HG03025 (cell line): ENCODE measurements around the gene PHOSPHO1.

Source experiments
- ATAC-seq: cut with Tn5 transposase; IDR thresholded peaks from one replicate; pipeline ENCODE4 v1.9.1; 2021; ENCODE audit warnings: mild to moderate bottlenecking, moderate library complexity; ENCODE audit not compliant: unreplicated experiment, low FRiP score

Gene PHOSPHO1

DNA sequence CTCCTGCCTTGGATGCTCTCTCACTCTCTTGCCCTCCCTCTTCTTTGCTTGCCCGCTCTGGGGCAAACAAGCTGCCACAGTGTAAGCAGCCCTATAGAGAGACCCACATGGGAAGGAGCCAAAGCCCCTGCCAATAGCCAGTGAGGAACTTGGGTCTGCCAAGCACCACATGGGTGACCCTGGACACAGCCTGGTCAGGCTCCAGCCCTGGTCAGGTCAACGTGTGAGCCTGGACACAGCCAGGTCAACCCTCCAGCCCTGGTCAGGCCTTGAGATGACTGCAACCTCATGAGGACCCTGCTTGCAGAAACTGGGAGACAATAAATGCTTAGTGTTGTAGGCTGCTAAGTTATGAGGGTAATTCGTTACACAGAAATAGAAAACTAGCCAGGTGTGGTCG lies 14.3 kb upstream of the PHOSPHO1 start:
- ATAC-seq, result no peak

DNA sequence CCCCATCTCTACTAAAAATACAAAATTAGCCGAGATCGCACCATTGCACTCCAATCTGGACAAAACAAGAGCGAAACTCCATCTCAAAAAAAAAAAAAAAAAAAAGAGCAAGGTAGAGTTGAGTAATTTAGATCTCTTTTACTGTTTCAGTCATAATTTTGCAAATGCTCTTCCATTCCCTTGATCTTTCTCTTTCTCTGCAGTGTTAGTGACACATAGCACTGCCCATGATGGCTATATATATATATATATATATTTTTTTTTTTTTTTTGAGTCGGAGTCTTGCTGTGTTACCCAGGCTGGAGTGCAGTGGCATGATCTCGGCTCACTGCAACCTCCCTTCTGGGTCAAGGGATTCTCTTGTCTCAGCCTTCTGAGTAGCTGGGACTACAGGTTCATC lies 12.2 kb upstream of the PHOSPHO1 start:
- no peak for ATAC-seq

DNA sequence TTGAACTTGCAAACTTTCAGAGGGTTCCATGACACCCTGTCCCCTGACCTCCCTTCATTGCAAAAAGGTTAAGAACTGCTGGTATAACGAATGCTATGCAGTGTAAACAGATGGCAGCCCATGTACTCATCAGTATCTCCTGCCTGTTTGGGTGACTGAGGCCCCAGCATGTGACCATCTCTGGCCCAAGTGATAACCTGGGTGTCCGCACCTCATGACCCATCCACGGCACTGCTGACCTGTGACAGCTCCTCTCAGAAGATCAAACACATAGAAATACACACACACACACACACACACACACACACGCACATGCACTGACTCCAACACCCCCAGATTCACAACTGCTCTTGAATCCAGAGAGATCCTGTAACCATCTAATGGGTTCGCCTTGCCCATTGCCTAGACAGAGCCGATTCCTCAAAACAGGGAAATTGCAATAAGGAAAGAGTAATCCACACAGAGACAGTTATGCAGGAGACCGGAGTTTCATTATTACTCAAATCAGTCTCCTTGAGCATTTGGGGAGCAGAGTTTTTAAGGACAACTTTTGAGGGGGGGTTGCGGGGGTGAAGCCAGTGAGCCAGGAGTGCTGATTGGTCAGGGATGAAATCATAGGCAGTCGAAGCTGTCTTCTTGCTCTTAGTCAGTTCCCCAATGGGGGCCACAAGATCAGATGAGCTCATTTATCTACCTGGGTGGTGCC lies 11.3 kb upstream of the PHOSPHO1 start:
- no peak for ATAC-seq

DNA sequence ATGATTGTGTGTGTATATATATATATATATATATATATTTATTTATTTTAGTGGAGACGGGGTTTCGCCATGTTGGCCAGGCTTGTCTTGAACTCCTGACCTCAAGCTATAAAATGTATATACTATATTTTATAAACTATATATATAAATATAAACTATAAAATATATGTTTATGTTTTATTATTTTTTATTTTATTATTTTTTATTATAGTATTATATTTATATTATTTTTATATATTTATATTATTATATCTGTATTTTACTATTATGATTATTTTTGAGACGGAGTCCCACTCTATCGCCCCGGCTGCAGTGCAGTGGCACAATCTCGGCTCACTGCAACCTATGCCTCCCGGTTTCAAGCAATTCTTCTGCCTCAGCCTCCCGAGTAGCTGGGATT lies 10.5 kb upstream of the PHOSPHO1 start:
- no peak for ATAC-seq

DNA sequence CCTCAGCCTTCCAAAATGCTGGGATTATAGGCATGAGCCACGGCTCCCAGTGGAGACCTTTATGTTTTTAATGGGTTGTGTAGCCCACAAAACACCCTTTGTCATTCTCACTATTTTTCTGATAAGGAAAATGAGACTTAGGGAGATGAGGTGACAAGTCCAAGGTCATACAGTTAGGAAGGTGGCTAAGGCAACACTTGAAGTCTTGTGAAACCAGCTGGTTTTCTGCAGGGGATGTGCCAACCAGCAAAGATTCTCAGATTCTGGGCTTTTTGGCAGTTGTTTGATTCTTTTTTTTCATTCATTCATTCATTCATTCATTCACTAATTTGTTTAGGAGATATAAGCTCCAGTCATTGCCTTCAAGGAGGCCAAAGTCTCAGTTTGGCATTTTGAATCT lies 10.0 kb upstream of the PHOSPHO1 start:
- no peak for ATAC-seq

- ATAC-seq, result no peak
Observed at GRCh38 chr17:49239963-49240362, 9.4 kb upstream of the PHOSPHO1 start.

- ATAC-seq, result no peak
Observed at GRCh38 chr17:49235896-49236295, 5.3 kb upstream of the PHOSPHO1 start.

DNA sequence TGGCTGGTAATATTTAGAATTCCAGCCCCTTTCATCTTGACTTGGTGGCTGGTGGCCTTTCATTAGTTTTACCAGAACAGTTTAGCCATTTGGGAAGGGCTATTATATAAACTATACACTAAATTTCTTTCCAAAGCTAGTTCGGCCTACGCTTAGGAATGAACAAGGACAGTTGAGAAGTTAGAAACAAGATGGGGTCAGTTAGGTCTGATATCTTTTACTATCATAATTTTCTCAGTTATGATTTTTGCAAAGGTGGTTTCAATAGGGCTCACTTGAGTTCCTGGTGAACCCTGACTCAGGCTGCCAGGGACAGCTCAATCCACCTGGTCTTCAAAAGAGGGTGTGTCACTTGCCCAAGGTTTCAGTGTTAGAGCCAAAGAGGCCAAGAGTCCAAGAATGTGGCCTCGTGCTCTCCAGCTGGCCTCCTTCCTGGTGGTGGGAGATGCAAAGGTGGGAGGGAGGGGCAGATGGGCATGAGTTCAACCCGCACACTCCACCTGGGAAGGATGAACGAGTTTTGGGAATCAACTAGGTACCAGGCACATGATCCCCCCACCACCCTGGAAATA lies 4.0 kb upstream of the PHOSPHO1 start:
- no peak for ATAC-seq

GRCh38 chr17:49231563-49231894 lies 942 bp upstream of the PHOSPHO1 start:
- ATAC-seq, result no peak

DNA sequence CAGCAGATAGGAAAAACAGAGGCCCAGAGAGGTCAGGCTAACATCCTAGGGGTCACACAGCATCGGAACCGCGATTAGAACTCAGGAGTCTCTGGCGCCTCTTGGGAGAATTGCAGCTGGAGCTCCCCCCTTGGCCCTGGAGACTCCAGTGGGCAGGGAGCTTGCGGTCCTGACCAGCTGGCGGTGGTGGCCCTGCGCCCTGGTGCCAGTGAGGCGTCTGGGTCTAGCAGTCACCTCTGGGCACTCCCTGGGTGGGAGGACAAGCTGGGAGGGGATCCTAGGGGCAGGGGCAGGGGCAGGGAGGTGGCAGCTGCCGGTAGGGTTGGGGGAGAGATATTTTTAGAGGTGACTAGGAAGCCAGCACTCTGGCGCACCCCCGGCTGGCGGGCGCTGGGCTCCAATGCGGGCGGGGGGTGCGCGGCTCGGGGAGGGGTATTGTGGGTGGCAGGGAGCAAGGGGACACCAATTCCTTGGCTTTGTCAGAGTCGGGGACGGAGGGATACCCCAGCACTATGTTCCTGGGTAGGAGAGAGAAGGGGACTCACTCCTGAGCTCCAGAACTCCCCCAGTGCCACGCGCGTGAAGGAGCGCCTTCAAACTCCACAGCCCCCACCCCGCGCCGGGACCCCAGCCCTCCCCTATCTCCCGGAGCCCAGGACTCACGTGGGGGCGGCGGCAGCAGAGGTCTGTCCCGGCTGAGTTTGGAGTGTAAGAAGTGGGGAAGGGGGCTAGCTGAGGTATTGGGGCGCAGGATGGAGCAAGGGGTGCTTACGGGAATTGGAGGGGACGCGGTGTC lies 584 bp downstream of the PHOSPHO1 start:
- ATAC-seq, result no peak

- no peak for ATAC-seq
Observed at GRCh38 chr17:49229076-49229804, 1.3 kb downstream of the PHOSPHO1 start.

DNA sequence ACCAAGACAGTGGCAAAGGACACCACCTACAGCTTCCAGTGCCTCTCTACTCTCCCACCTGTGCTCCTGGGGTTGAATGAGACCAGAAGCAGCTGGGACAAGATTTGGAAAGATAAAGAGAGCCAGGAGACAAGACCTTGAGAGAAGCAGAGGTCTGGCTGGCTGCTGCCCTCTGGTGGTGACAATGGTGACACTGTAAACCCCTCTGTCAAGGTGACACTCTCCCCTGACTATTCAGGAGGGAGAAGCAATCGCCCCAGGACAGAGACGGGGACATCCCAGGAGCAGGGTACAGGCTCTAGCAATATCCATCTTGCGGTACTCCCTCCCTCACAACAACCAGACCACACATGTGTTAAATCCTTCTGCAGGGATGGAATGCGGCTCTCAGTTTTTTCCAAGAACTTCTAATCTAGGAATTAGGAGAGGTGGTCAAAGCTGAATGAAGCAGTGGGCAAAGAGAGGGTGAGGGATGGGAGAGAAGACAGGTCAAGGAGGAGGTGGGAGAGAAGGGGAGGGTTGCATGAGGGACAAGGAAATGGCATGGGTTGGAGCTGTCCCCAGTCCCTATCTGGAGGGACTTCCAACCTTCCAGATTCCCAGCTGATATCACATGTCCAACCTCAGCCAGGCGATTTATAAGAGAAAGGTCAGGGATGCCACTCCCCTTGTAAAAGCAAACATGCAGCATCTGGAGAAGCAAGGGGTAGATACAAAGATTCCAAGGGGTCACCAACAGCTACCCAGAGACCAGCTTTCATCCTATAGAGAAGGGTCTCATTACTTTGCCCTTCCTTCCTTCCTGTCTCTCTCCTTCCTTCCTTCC lies 2.9 kb downstream of the PHOSPHO1 start:
- ATAC-seq, result no peak

GRCh38 chr17:49226771-49227435 lies 3.7 kb downstream of the PHOSPHO1 start:
- no peak for ATAC-seq

DNA sequence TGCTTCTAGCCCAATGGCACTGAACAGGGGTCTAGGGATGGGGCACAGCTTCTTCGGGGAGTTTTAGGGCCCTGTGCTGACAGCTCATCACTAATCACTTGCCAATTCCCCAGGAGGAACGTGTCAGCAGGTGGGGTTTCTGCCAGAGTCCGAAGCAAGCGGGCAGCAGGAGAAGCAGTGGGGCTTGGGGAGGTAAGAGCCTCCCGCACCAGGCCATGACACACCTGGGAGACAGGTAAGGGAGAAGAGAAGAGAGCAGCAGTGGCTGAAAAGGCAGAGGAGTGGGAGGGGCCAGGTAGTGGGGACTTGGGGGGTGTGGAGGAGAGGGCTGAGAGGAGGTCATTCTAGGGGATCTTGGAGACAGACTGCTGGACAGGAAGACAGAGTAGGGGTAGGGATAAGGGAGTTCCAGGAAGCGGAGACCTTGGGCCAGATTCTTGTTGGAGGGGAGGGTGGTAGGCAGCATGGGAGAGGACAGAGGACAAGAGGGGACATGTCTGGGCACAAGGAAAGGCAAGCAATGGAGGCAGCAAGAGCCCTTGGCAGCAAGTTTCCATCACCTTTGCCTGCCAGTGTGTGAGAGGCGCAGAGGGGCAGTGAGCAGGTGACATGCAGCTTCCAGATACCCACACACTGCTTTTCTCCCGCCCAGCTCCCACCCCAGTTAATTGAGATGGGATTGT lies 4.9 kb downstream of the PHOSPHO1 start:
- no peak for ATAC-seq

GRCh38 chr17:49224997-49225337 lies 5.6 kb downstream of the PHOSPHO1 start:
- no peak for ATAC-seq

- ATAC-seq, result no peak
Observed at GRCh38 chr17:49224198-49224996, 6.2 kb downstream of the PHOSPHO1 start.

DNA sequence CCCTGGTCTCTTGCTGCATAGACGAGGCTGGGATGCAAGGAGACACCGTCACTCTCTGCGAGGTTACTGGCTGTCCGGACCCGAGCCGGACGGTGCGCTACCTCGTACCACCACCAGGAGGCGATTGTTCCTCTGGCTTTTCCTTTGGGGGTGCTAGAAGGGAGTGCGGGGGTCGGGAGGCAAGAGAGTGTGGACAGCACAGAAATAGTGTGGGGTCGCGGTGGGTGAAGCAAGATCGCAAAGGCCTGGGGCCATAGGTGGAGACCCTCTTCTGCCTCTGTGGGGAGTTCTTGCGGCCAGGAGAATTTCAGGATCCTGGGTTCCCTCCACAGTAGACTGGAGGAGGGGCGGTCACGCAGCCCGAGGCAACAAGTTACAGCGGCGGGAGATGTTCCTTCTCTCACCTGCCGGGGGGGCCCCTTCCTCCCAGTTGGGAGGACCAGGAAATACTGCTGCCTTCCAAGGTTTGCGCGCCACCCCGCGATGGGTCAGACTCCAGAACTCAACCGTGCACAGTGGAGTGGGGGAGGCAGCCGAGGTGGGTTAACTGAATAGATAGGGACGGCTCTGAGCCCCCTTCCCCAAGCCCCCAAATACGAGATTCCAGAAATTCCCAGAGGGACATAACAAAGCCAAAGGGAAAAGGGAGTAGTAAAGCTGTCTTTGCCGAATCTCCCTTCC lies 6.9 kb downstream of the PHOSPHO1 start:
- ATAC-seq, result no peak

- ATAC-seq, result no peak
Observed at GRCh38 chr17:49223168-49223516, 7.4 kb downstream of the PHOSPHO1 start.
